GM12891 (cell line): ENCODE results near the gene RBM23.

ENCODE experiments used
- POLR2A ChIP-seq: IDR thresholded peaks from 2 replicates; pipeline ENCODE4 v1.6.1; 2011; ENCODE audit warnings: low read depth, low read length, control low read depth
- TAF1 ChIP-seq: IDR thresholded peaks from 2 replicates; pipeline ENCODE4 v1.6.1; 2011; ENCODE audit warnings: low read depth, low read length, control low read depth

- TF ChIP-seq POLR2A (no peak), TAF1 (no peak)
Observed at GRCh38 chr14:22903742-22904087, 15.2 kb downstream of the RBM23 start.
